CD14-positive monocyte (primary cell): ENCODE data around the gene GRIK3. TPM values are rescaled to one million over a fixed set of nuclear protein-coding genes. Genes with fewer than 3 reads are reported as not detected.

Source experiments
- DNase-seq, 3 donors: peaks; one replicate each; pipeline ENCODE4 v3.0.0-alpha.2; 2011 to 2022
- H2AFZ ChIP-seq: 2 replicates; pipeline ENCODE4 v1.6.0; 2012; ENCODE audit warnings: mild to moderate bottlenecking, low read depth, low read length, inconsistent platforms; ENCODE audit not compliant: insufficient read depth, poor library complexity, severe bottlenecking
- H3K27ac ChIP-seq, 2 donors: 1 replicate in 1 of 2; 2 replicates in 1 of 2; pipeline ENCODE4 v1.5.1; 2012 to 2013; ENCODE audit warnings: low read length in 2 of 2, control low read depth in 1 of 2, inconsistent platforms in 1 of 2, low read depth in 1 of 2, mild to moderate bottlenecking in 1 of 2
- H3K27me3 ChIP-seq, 2 donors: one replicate each; pipeline versions ENCODE4 v1.6.0 to v1.6.1; 2011 to 2013; ENCODE audit warnings: low read length in 2 of 2; ENCODE audit not compliant: control insufficient read depth in 2 of 2, insufficient read depth in 2 of 2
- H3K36me3 ChIP-seq, 2 donors: replicated peaks in 1 of 2; 1 replicate in 1 of 2; 2 replicates in 1 of 2; pipeline versions ENCODE4 v1.5.1 to v1.6.1; 2012 to 2013; ENCODE audit warnings: low read length in 2 of 2, control low read depth in 1 of 2, inconsistent platforms in 1 of 2, mild to moderate bottlenecking in 1 of 2; ENCODE audit not compliant: insufficient read depth in 2 of 2, control insufficient read depth in 1 of 2
- H3K4me1 ChIP-seq, 2 donors: 1 replicate in 1 of 2; 2 replicates in 1 of 2; pipeline versions ENCODE4 v1.5.1 to v1.6.1; 2012 to 2013; ENCODE audit warnings: low read length in 2 of 2, control low read depth in 1 of 2, inconsistent platforms in 1 of 2, mild to moderate bottlenecking in 1 of 2, moderate library complexity in 1 of 2; ENCODE audit not compliant: insufficient read depth in 2 of 2, control insufficient read depth in 1 of 2
- H3K4me2 ChIP-seq: replicated peaks from 2 replicates; pipeline ENCODE3; 2012; ENCODE audit warnings: low read length, moderate library complexity, mild to moderate bottlenecking; ENCODE audit not compliant: poor library complexity, severe bottlenecking; ENCODE audit errors: extremely low read depth
- H3K4me3 ChIP-seq, 3 experiments: fragments of 200-600 bp in 1 of 3; sonication (generic) in 1 of 3; replicated peaks in 1 of 3; 1 replicate in 2 of 3; 2 replicates in 1 of 3; pipeline ENCODE4 v1.5.1; 2011 to 2013; ENCODE audit warnings: low read length in 3 of 3, mild to moderate bottlenecking in 3 of 3, control low read depth in 2 of 3, low read depth in 2 of 3, inconsistent platforms in 1 of 3, moderate library complexity in 1 of 3
- H3K79me2 ChIP-seq: 2 replicates; pipeline ENCODE4 v1.6.0; 2012; ENCODE audit warnings: mild to moderate bottlenecking, control low read depth, inconsistent platforms, low read length, moderate library complexity; ENCODE audit not compliant: insufficient read depth
- H3K9ac ChIP-seq: 2 replicates; pipeline ENCODE4 v1.6.0; 2017; ENCODE audit warnings: low read length, mild to moderate bottlenecking; ENCODE audit not compliant: insufficient read depth, poor library complexity, severe bottlenecking
- H3K9me3 ChIP-seq, 2 donors: replicated peaks in 1 of 2; 1 replicate in 1 of 2; 2 replicates in 1 of 2; pipeline versions ENCODE4 v1.5.1 to v1.6.1; 2012 to 2013; ENCODE audit warnings: low read length in 2 of 2, control low read depth in 1 of 2; ENCODE audit not compliant: control insufficient read depth in 1 of 2, insufficient read depth in 1 of 2
- H4K20me1 ChIP-seq: 2 replicates; pipeline ENCODE4 v1.6.0; 2012; ENCODE audit warnings: mild to moderate bottlenecking, low read length, control low read depth, moderate library complexity; ENCODE audit not compliant: insufficient read depth
- H3K27ac Mint-ChIP-seq, 7 donors: one replicate each; pipeline ENCODE4 v1.8.0; 2020; ENCODE audit warnings: mild to moderate bottlenecking in 7 of 7, mixed read lengths in 7 of 7, moderate library complexity in 6 of 7, inconsistent platforms in 2 of 7
- H3K27me3 Mint-ChIP-seq, 3 donors: one replicate each; pipeline ENCODE4 v1.8.0; 2021 to 2022; ENCODE audit warnings: low read depth in 3 of 3, mild to moderate bottlenecking in 3 of 3, mixed read lengths in 3 of 3, moderate library complexity in 3 of 3, inconsistent platforms in 1 of 3
- H3K36me3 Mint-ChIP-seq, 2 donors: one replicate each; pipeline ENCODE4 v1.8.0; 2020; ENCODE audit warnings: mixed read lengths in 2 of 2, inconsistent platforms in 1 of 2, mild to moderate bottlenecking in 1 of 2
- H3K4me1 Mint-ChIP-seq: one replicate; pipeline ENCODE4 v1.8.0; 2020; ENCODE audit warnings: mild to moderate bottlenecking, mixed read lengths
- H3K4me3 Mint-ChIP-seq, 2 donors: one replicate each; pipeline ENCODE4 v1.8.0; 2020; ENCODE audit warnings: mild to moderate bottlenecking in 2 of 2, mixed read lengths in 2 of 2, moderate library complexity in 1 of 2
- H3K9me3 Mint-ChIP-seq, 7 donors: one replicate each; pipeline ENCODE4 v1.8.0; 2020 to 2022; ENCODE audit warnings: mixed read lengths in 7 of 7, mild to moderate bottlenecking in 6 of 7, moderate library complexity in 6 of 7, inconsistent platforms in 2 of 7
- CTCF ChIP-seq: fragments of 200-600 bp; IDR thresholded peaks from one replicate; pipeline ENCODE4 v1.8.0; 2022; ENCODE audit warnings: antibody characterized with exemption, mild to moderate bottlenecking
- WGBS: methylation state at CpG from one replicate; pipeline ENCODE4 v1.1.5; 2013; ENCODE audit warnings: missing lambda C conversion rate; ENCODE audit not compliant: insufficient coverage; 5-methylcytosine and 5-hydroxymethylcytosine counted together
- intact Hi-C, 2 donors: fragments of 100-400 bp; cut with micrococcal nuclease; formaldehyde crosslinking; loops; one replicate each; pipeline versions ENCODE4 v1.15.0 to v1.15.1; 2023
- polyA plus RNA-seq, 3 donors: library from polyadenylated mRNA; depleted of rRNA in 1 of 3; unstranded in 2 of 3; stranded (reverse) in 1 of 3; fragments of 300-500 nt in 2 of 3; fragments of >200 nt in 1 of 3; fragmentation: Illumina TruSeq in 2 of 3; gene quantifications; 1 replicate in 2 of 3; 2 replicates in 1 of 3; pipeline ENCODE4 v1.2.3, GENCODE V29; 2012 to 2021

The GRIK3 gene
- polyA plus RNA-seq, 3 donors: not detected

DNA sequence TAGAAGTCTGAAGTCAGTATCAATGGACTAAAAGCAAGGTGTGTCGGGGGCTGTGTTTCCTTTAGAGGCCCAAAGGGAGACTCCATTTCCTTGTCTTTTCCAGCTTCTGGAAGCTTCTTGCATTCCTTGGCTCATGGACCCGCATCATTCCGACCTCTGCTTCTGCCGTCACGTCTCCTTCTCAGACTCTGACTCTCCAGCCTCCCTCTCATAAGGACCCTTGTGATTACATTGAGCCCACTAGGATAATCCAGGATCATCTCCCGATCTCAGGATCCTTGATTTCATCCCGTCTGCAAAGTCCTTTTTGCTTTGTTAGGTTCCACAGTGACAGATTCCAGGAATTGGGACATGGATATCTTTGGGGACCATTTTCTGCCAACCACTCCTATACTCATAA is 285.8 kb downstream of the GRIK3 start:
- no peak overlapping the region for H3K4me3 ChIP-seq
- no peak overlapping the region for H3K27ac Mint-ChIP-seq
- no peak overlapping the region for H3K27ac ChIP-seq
- peaks cover 3 to 21% (median 18%) of the 10 kb centered on the region in 3 donors for H3K27me3 Mint-ChIP-seq
- no peaks in the 10 kb centered on the region for H3K4me1 ChIP-seq
- intact Hi-C loops: no loop called here
- H4K20me1 ChIP-seq: no peaks in the 10 kb centered on the region
- TF ChIP-seq CTCF: no peak
- no peaks in the 10 kb centered on the region for H3K36me3 ChIP-seq
- no peak overlapping the region for H3K9ac ChIP-seq
- H3K9me3 ChIP-seq: no peaks in the 10 kb centered on the region
- peaks cover 2% of the 10 kb centered on the region for H3K4me1 Mint-ChIP-seq
- no peak overlapping the region for H3K4me3 Mint-ChIP-seq
- no peak overlapping the region for H2AFZ ChIP-seq
- H3K36me3 Mint-ChIP-seq: no peaks in the 10 kb centered on the region
- 81% methylated on average over 5 of the region's 7 CpGs for WGBS
- H3K4me2 ChIP-seq: no peak overlapping the region
- H3K27me3 ChIP-seq: peaks cover 0 to 3% of the 10 kb centered on the region in 2 donors
- H3K79me2 ChIP-seq: no peaks in the 10 kb centered on the region
- peaks cover 0 to 4% (median 3%) of the 10 kb centered on the region in 7 donors for H3K9me3 Mint-ChIP-seq
- no peak for DNase-seq
